ENCODE results near the gene SOHLH1. TPM values are rescaled to one million over a fixed set of nuclear protein-coding genes. Genes with fewer than 3 reads are reported as not detected.

Gene SOHLH1
- polyA plus RNA-seq, 1 of the 3 experiments (the other 2 are of a cell fraction): not detected

GRCh38 chr9:135665795-135666189 lies 33.5 kb downstream of the SOHLH1 start:
- H3F3A ChIP-seq (replicated peaks; ENCODE audit: insufficient read depth): no peaks in the 10 kb centered on the region
- H3K9me3 ChIP-seq: no peaks in the 10 kb centered on the region
- H3K27me3 ChIP-seq (ENCODE audit: insufficient read depth): no peaks in the 10 kb centered on the region
- H3K79me2 ChIP-seq (ENCODE audit: insufficient read depth): no peaks in the 10 kb centered on the region
- H2AFZ ChIP-seq (ENCODE audit: low read depth): no peak overlapping the region
- H3K4me1 ChIP-seq (ENCODE audit: control insufficient read depth in 1 of 2, insufficient read depth in 2 of 2, low read depth in 1 of 2, low read length in 1 of 2): peaks cover 0 to 2% of the 10 kb centered on the region in 2 experiments; a peak in 1 of 4 replicates
- H4K20me1 ChIP-seq (ENCODE audit: insufficient read depth): no peaks in the 10 kb centered on the region
- TF ChIP-seq FOXM1 (IDR thresholded peaks at IDR 0.05; ENCODE audit: low read depth) (no peak), MXI1 (IDR thresholded peaks at IDR 0.05; ENCODE audit: low read depth, low read length) (no peak), SIN3A (IDR thresholded peaks at IDR 0.05; ENCODE audit: borderline replicate concordance, low read depth, low read length) (no peak), TCF12 (IDR thresholded peaks at IDR 0.05) (no peak), ELF1 (IDR thresholded peaks at IDR 0.05) (no peak), NFIC (IDR thresholded peaks at IDR 0.05; ENCODE audit: borderline replicate concordance) (no peak), RAD21 (IDR thresholded peaks at IDR 0.05; ENCODE audit: low read length) (no peak), POLR2AphosphoS5 (IDR thresholded peaks at IDR 0.05; ENCODE audit: low read depth, low read length) (no peak), RCOR1 (IDR thresholded peaks at IDR 0.05; ENCODE audit: low read length) (no peak), EZH2phosphoT487 (IDR thresholded peaks at IDR 0.05; ENCODE audit: borderline replicate concordance, low read depth) (no peak), GATA2 (CRISPR knock-in tag; IDR thresholded peaks at IDR 0.05) (no peak), TEAD4 (IDR thresholded peaks at IDR 0.05; ENCODE audit: borderline replicate concordance, insufficient read depth) (no peak), TAF1 (IDR thresholded peaks at IDR 0.05; ENCODE audit: borderline replicate concordance, low read depth, low read length) (no peak), FOXJ3 (CRISPR knock-in tag; IDR thresholded peaks at IDR 0.05) (no peak), RFX5 (IDR thresholded peaks at IDR 0.05; ENCODE audit: low read length) (no peak), SMC3 (IDR thresholded peaks at IDR 0.05; ENCODE audit: low read depth, low read length) (no peak)
- TF ChIP-seq, protein P1, sequence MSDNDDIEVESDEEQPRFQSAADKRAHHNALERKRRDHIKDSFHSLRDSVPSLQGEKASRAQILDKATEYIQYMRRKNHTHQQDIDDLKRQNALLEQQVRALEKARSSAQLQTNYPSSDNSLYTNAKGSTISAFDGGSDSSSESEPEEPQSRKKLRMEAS (IDR thresholded peaks at IDR 0.05; ENCODE audit: low read depth): no peak
- TF ChIP-seq, protein P2, sequence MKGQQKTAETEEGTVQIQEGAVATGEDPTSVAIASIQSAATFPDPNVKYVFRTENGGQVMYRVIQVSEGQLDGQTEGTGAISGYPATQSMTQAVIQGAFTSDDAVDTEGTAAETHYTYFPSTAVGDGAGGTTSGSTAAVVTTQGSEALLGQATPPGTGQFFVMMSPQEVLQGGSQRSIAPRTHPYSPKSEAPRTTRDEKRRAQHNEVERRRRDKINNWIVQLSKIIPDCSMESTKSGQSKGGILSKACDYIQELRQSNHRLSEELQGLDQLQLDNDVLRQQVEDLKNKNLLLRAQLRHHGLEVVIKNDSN (IDR thresholded peaks at IDR 0.05; ENCODE audit: borderline replicate concordance, low read depth): no peak
- TF ChIP-seq, protein P3, sequence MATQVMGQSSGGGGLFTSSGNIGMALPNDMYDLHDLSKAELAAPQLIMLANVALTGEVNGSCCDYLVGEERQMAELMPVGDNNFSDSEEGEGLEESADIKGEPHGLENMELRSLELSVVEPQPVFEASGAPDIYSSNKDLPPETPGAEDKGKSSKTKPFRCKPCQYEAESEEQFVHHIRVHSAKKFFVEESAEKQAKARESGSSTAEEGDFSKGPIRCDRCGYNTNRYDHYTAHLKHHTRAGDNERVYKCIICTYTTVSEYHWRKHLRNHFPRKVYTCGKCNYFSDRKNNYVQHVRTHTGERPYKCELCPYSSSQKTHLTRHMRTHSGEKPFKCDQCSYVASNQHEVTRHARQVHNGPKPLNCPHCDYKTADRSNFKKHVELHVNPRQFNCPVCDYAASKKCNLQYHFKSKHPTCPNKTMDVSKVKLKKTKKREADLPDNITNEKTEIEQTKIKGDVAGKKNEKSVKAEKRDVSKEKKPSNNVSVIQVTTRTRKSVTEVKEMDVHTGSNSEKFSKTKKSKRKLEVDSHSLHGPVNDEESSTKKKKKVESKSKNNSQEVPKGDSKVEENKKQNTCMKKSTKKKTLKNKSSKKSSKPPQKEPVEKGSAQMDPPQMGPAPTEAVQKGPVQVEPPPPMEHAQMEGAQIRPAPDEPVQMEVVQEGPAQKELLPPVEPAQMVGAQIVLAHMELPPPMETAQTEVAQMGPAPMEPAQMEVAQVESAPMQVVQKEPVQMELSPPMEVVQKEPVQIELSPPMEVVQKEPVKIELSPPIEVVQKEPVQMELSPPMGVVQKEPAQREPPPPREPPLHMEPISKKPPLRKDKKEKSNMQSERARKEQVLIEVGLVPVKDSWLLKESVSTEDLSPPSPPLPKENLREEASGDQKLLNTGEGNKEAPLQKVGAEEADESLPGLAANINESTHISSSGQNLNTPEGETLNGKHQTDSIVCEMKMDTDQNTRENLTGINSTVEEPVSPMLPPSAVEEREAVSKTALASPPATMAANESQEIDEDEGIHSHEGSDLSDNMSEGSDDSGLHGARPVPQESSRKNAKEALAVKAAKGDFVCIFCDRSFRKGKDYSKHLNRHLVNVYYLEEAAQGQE (IDR thresholded peaks at IDR 0.05; ENCODE audit: low read depth, low read length): no peak
- TF ChIP-seq, protein P4, sequence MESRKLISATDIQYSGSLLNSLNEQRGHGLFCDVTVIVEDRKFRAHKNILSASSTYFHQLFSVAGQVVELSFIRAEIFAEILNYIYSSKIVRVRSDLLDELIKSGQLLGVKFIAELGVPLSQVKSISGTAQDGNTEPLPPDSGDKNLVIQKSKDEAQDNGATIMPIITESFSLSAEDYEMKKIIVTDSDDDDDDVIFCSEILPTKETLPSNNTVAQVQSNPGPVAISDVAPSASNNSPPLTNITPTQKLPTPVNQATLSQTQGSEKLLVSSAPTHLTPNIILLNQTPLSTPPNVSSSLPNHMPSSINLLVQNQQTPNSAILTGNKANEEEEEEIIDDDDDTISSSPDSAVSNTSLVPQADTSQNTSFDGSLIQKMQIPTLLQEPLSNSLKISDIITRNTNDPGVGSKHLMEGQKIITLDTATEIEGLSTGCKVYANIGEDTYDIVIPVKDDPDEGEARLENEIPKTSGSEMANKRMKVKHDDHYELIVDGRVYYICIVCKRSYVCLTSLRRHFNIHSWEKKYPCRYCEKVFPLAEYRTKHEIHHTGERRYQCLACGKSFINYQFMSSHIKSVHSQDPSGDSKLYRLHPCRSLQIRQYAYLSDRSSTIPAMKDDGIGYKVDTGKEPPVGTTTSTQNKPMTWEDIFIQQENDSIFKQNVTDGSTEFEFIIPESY (IDR thresholded peaks at IDR 0.05; ENCODE audit: borderline replicate concordance, low read depth): no peak
- WGBS (ENCODE audit: low lambda C conversion rate): 50% methylated on average over 12 of the region's 12 CpGs
- H3K4me2 ChIP-seq: no peak overlapping the region
- ChIA-PET CTCF (no interaction called here), POLR2A (no interaction called here)
- H3K9me2 ChIP-seq: no peaks in the 10 kb centered on the region
- no peak overlapping the region for H3K4me3 ChIP-seq (ENCODE audit: low read depth in 2 of 2, low read length in 1 of 2)
- DNase-seq: peak; percentile 10
- H3K27ac ChIP-seq (ENCODE audit: low read depth in 2 of 2, low read length in 1 of 2): no peak overlapping the region
- no peak overlapping the region for H3K9ac ChIP-seq
- H3K36me3 ChIP-seq (replicated peaks in 1 of 2; ENCODE audit: control insufficient read depth in 1 of 2, insufficient read depth in 2 of 2, low read length in 1 of 2): no peaks in the 10 kb centered on the region

All from SK-N-SH (cell line).